Tibial artery (tissue), 4 donors: ENCODE results near the gene YWHAQ.
"Not testable (repeated sequence)": the region's sequence is repeated elsewhere in the genome, so short reads cannot be mapped to it uniquely, and the experiment has no call there.

Experiments
- DNase-seq, 2 donors: peaks; one replicate each; pipeline ENCODE4 v3.0.0-alpha.2; 2019
- H3K27ac ChIP-seq, 2 donors: fragments of 200-600 bp; sonication (generic) in 1 of 2; 1 replicate in 1 of 2; 2 replicates in 1 of 2; pipeline ENCODE4 v1.5.1; 2018 to 2019; ENCODE audit warnings: mild to moderate bottlenecking in 1 of 2
- H3K27me3 ChIP-seq, 2 donors: fragments of 200-600 bp; sonication (generic) in 1 of 2; one replicate each; pipeline versions ENCODE4 v1.5.1 to v1.6.0; 2016 to 2019
- H3K36me3 ChIP-seq, 3 donors: fragments of 200-600 bp; sonication (generic) in 2 of 3; one replicate each; pipeline ENCODE4 v1.5.1; 2016 to 2019; ENCODE audit warnings: mild to moderate bottlenecking in 2 of 3
- H3K4me1 ChIP-seq, 4 donors: fragments of 200-600 bp; sonication (generic) in 2 of 4; 1 replicate in 3 of 4; 2 replicates in 1 of 4; pipeline ENCODE4 v1.5.1; 2016 to 2019
- H3K4me3 ChIP-seq, 2 donors: fragments of 200-600 bp; sonication (generic) in 1 of 2; 1 replicate in 1 of 2; 2 replicates in 1 of 2; pipeline ENCODE4 v1.5.1; 2018 to 2019; ENCODE audit warnings: mild to moderate bottlenecking in 2 of 2
- H3K9me3 ChIP-seq, 3 donors: fragments of 200-600 bp; sonication (generic) in 1 of 3; one replicate each; pipeline ENCODE4 v1.5.1; 2016 to 2019
- intact Hi-C: fragments of 100-400 bp; cut with DNase I; formaldehyde crosslinking; loops from one replicate; pipeline ENCODE4 v1.15.0; 2023; ENCODE audit warnings: low total_unique reads
- TF ChIP-seq, protein P1 (sequence below), 2 experiments: fragments of 200-600 bp in 1 of 2; fragments of 450-650 bp in 1 of 2; IDR thresholded peaks; one replicate each; pipeline ENCODE4 v1.5.1; 2017 to 2019; ENCODE audit warnings: antibody characterized with exemption in 2 of 2, mild to moderate bottlenecking in 1 of 2, moderate library complexity in 1 of 2

Gene YWHAQ

DNA sequence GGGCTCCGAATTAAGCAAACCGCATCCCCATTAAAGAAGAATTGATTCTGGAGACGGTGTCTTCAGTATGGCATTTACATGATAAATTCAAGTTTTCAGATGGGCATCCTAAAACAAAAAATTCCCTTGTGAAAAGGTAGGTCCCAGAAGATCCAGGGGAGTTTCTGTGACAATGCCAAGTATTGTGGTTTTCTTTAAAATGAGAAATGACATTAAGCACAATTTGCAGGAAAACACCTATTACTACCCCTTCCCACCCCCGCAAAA, 689 bp upstream of the YWHAQ start:
- no peak for DNase-seq
- Histone ChIP-seq H3K4me3 (peak overlapping the region; percentile 83 to 85), H3K36me3 (peaks cover 0 to 6% (median 0%) of the 10 kb centered on the region in 3 donors), H3K27ac (peak overlapping the region; percentile 91 to 97), H3K9me3 (no peaks in the 10 kb centered on the region), H3K27me3 (no peaks in the 10 kb centered on the region), H3K4me1 (peaks cover 0 to 52% (median 33%) of the 10 kb centered on the region in 4 donors)
- intact Hi-C loops: loop anchor here (5.0 to 10.0 kb wide), 3 partner anchors 63 to 207 kb away; partner anchors contain the start of genes CPSF3 and ITGB1BP1
- TF ChIP-seq, protein P1, sequence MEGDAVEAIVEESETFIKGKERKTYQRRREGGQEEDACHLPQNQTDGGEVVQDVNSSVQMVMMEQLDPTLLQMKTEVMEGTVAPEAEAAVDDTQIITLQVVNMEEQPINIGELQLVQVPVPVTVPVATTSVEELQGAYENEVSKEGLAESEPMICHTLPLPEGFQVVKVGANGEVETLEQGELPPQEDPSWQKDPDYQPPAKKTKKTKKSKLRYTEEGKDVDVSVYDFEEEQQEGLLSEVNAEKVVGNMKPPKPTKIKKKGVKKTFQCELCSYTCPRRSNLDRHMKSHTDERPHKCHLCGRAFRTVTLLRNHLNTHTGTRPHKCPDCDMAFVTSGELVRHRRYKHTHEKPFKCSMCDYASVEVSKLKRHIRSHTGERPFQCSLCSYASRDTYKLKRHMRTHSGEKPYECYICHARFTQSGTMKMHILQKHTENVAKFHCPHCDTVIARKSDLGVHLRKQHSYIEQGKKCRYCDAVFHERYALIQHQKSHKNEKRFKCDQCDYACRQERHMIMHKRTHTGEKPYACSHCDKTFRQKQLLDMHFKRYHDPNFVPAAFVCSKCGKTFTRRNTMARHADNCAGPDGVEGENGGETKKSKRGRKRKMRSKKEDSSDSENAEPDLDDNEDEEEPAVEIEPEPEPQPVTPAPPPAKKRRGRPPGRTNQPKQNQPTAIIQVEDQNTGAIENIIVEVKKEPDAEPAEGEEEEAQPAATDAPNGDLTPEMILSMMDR (IDR thresholded peaks at IDR 0.05): no peak

DNA sequence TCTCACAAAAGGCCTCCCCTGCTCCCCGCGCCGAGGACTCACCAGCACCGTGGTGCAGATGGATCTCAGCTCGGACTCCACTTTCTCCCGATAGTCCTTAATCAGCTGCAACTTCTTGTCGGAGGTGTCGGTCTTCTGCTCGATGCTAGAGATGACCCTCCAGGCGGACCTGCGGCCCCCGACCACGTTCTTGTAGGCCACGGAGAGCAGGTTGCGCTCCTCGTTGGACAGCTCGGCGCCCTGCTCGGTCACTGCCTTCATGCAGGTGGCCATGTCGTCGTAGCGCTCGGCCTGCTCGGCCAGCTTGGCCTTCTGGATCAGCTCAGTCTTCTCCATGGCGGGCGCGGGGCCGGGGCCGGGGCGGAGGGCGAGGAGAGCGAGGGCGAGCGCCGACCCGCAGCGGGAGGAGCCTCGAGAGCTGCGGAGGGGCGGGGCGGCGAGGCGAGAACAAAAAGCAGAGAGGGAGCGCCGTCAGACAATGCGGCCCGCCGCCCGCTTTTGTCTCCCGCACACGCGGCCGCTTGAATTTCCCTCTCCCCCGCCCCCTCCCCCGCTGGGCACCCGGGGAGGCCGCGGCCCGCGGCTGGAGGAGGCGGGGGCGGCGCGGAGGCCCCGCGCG, 571 bp downstream of the YWHAQ start:
- Histone ChIP-seq H3K4me3 (peak overlapping the region; percentile 83 to 85), H3K27me3 (no peaks in the 10 kb centered on the region)
- intact Hi-C loops: loop anchor here (5.0 to 10.0 kb wide), 3 partner anchors 65 to 205 kb away; partner anchors contain the start of genes CPSF3 and ITGB1BP1

DNA sequence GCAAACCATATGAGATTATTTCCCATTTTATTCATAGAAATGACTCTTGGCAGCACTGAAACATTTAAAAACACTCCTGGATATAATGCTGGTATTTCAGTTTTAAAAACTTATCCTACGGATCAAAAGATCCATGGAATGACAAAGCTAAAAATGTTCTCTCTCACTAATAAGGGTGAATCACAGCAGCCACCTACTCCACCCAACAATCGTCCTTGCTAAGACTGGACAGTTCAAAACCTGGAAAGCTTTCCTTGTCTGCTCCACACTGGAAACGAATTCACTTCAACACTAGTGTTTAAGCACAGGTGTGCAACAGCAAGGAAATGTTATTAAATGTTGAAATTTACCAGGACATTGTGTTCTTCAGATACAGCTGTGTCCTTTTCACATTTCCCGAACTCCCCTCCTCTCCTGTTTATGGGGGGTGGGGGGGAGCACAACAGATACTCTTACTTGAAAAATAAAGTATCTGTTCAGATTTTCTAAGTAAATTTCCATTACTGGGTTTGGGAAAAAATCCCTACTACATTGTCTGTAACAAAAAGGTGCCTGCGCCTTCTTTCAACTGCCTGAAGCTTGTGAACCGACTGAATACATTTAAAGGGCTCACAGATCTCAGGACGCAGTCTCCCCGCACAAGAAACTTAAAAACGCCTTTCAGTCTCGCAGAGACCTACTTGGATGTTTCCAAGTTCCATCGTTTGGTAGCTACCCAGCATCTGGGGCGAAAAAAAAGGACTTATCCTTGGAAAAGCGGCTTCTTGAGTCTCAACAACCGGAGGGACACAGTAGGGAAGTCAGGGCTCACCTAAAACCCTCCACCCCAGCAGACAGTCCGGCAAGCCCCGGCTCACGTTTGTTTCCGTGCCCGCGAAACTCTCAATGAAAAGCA, 1.3 kb downstream of the YWHAQ start:
- H3K9me3 ChIP-seq: no peaks in the 10 kb centered on the region
- peak overlapping the region; percentile 91 to 97 for H3K27ac ChIP-seq
- H3K4me1 ChIP-seq: peaks cover 0 to 72% (median 41%) of the 10 kb centered on the region in 4 donors
- no peak for DNase-seq
- H3K4me3 ChIP-seq: peak overlapping the region; percentile 83 to 85
- TF ChIP-seq, protein P1 (IDR thresholded peaks at IDR 0.05): no peak
- no peaks in the 10 kb centered on the region for H3K27me3 ChIP-seq
- intact Hi-C loops: loop anchor here (5.0 to 10.0 kb wide), 3 partner anchors 65 to 205 kb away; partner anchors contain the start of genes CPSF3 and ITGB1BP1
- H3K36me3 ChIP-seq: peaks cover 0 to 6% (median 0%) of the 10 kb centered on the region in 3 donors

More for the DNA sequence above, 571 bp downstream of the YWHAQ start:
- TF ChIP-seq, protein P1 (IDR thresholded peaks at IDR 0.05): no peak
- DNase-seq: peak; percentile 74 to 87
- Histone ChIP-seq H3K27ac (peak overlapping the region; percentile 91 to 97), H3K4me1 (peaks cover 0 to 65% (median 39%) of the 10 kb centered on the region in 4 donors), H3K9me3 (no peaks in the 10 kb centered on the region), H3K36me3 (peaks cover 0 to 6% (median 0%) of the 10 kb centered on the region in 3 donors)

DNA sequence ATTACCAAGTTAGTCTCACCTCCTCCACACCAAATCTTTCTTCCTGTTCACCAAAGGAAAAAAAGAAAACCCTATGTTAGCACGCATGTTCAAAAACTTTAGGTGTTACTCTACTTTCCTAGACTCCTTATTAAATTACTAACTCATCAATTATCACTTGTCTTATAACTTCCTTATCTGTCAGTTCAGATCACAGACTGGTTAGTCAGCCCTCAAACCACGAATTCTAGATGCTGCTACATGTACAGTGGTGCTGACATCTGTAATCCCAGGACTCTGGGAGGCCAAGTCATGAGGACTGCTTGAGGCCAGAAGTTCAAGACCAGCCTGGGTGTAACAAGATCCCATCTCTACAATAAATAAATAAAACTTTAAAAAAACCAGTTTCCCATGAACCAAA, 3.5 kb downstream of the YWHAQ start:
- intact Hi-C loops: no loop called here
- H3K4me1 ChIP-seq: peaks cover 0 to 86% (median 42%) of the 10 kb centered on the region in 4 donors
- no peak overlapping the region for H3K27ac ChIP-seq
- no peaks in the 10 kb centered on the region for H3K9me3 ChIP-seq
- peaks cover 0 to 6% (median 0%) of the 10 kb centered on the region in 3 donors for H3K36me3 ChIP-seq
- no peaks in the 10 kb centered on the region for H3K27me3 ChIP-seq
- no peak for DNase-seq
- TF ChIP-seq, protein P1 (IDR thresholded peaks at IDR 0.05): no peak
- H3K4me3 ChIP-seq: no peak overlapping the region

DNA sequence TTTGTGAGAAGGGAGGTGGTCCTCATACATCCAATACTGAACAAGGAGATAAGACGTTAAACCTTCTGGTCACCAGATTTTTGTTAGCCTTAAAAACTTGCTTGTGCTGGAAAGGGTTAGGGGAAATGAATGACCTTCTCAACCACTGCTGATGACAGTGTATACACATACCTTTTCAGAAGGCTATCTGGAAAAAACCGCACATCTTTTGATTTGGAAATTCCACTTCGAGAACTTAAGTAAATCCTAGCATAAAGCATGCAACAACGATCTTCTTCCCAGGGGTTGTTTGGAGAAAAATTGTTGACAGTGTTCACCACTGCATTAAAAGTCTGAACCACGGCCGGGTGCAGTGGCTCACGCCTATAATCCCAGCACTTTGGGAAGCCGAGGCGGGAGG, 7.6 kb downstream of the YWHAQ start:
- H3K36me3 ChIP-seq: peaks cover 0 to 6% (median 0%) of the 10 kb centered on the region in 3 donors
- no peak for DNase-seq
- no peak overlapping the region for H3K27ac ChIP-seq
- H3K4me1 ChIP-seq: peaks cover 0 to 92% (median 35%) of the 10 kb centered on the region in 4 donors
- intact Hi-C loops: no loop called here
- no peak overlapping the region for H3K4me3 ChIP-seq
- no peaks in the 10 kb centered on the region for H3K9me3 ChIP-seq
- H3K27me3 ChIP-seq: no peaks in the 10 kb centered on the region
- TF ChIP-seq, protein P1 (IDR thresholded peaks at IDR 0.05): no peak

DNA sequence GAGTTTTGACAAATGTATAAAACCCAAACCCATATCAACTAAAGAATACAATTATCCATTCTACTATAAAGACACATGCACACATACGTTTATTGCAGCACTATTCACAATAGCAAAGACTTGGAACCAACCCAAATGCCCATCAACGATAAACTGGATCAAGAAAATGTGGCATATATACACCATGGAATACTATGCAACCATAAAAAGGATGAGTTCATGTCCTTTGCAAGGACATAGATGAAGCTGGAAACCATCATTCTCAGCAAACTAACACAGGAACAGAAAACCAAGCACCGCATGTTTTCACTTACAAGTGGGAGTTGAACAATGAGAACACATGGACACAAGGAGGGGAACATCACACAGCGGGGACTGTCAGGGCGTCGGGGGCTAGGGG, 9.1 kb downstream of the YWHAQ start:
- H3K4me3 ChIP-seq, H3K9me3 ChIP-seq, intact Hi-C loops, H3K36me3 ChIP-seq, DNase-seq, H3K27me3 ChIP-seq, H3K27ac ChIP-seq: not testable (repeated sequence)
- peaks cover 0 to 87% (median 23%) of the 10 kb centered on the region in 4 donors for H3K4me1 ChIP-seq
